Measurements from ENCODE around the gene RASSF3.

DNA sequence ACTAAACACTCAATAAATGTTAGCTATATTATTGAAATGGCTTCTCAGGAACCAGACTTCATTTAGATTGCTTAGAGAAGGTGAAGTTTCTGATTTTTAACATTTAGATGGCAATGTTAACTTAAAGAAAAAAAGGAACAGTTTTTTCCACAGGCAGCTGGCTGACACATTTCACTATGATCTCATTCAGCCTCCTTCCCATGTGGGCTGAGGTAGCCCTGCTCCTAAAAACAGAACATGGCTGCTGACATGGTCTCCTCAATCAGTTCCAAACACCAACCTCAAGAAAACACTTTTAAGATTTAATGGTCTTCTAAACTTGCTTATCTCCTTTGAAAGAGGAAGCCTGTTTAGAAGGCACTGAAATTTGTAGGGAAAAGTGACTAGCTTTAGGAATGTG lies 125.1 kb downstream of the RASSF3 start:
- TF ChIP-seq CTCF (IDR thresholded peaks at IDR 0.05; ENCODE audit: poor library complexity, severe bottlenecking), result no peak
- TF ChIP-seq SMC3 (conservative IDR thresholded peaks at IDR 0.05; ENCODE audit: poor library complexity), result no peak
- no peak for TF ChIP-seq MXI1 (conservative IDR thresholded peaks at IDR 0.05; ENCODE audit: poor library complexity, severe bottlenecking)
- TF ChIP-seq, protein P1, sequence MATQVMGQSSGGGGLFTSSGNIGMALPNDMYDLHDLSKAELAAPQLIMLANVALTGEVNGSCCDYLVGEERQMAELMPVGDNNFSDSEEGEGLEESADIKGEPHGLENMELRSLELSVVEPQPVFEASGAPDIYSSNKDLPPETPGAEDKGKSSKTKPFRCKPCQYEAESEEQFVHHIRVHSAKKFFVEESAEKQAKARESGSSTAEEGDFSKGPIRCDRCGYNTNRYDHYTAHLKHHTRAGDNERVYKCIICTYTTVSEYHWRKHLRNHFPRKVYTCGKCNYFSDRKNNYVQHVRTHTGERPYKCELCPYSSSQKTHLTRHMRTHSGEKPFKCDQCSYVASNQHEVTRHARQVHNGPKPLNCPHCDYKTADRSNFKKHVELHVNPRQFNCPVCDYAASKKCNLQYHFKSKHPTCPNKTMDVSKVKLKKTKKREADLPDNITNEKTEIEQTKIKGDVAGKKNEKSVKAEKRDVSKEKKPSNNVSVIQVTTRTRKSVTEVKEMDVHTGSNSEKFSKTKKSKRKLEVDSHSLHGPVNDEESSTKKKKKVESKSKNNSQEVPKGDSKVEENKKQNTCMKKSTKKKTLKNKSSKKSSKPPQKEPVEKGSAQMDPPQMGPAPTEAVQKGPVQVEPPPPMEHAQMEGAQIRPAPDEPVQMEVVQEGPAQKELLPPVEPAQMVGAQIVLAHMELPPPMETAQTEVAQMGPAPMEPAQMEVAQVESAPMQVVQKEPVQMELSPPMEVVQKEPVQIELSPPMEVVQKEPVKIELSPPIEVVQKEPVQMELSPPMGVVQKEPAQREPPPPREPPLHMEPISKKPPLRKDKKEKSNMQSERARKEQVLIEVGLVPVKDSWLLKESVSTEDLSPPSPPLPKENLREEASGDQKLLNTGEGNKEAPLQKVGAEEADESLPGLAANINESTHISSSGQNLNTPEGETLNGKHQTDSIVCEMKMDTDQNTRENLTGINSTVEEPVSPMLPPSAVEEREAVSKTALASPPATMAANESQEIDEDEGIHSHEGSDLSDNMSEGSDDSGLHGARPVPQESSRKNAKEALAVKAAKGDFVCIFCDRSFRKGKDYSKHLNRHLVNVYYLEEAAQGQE (IDR thresholded peaks at IDR 0.05; ENCODE audit: borderline replicate concordance), result no peak
- no peak for TF ChIP-seq TAF1 (IDR thresholded peaks at IDR 0.05; ENCODE audit: low read depth)
- no peak for TF ChIP-seq POLR2AphosphoS5 (IDR thresholded peaks at IDR 0.05)
- TF ChIP-seq EZH2 (IDR thresholded peaks at IDR 0.05; ENCODE audit: borderline replicate concordance, insufficient read depth, low read length, poor library complexity, severe bottlenecking), result no peak
- TF ChIP-seq RAD21 (conservative IDR thresholded peaks at IDR 0.05), result no peak
- no peak for TF ChIP-seq EP300 (conservative IDR thresholded peaks at IDR 0.05; ENCODE audit: poor library complexity, severe bottlenecking)

Data from neural cell (in vitro differentiated cells).